IPS DF 4.7 (cell line): ENCODE data around the gene DIABLO.
"Not testable (repeated sequence)": the region's sequence is repeated elsewhere in the genome, so short reads cannot be mapped to it uniquely, and the experiment has no call there.

Experiments
- DNase-seq: peaks from one replicate; pipeline ENCODE4 v3.0.0-alpha.2; 2013; ENCODE audit warnings: low spot score; ENCODE audit errors: extremely low read depth

The DIABLO gene

DNA sequence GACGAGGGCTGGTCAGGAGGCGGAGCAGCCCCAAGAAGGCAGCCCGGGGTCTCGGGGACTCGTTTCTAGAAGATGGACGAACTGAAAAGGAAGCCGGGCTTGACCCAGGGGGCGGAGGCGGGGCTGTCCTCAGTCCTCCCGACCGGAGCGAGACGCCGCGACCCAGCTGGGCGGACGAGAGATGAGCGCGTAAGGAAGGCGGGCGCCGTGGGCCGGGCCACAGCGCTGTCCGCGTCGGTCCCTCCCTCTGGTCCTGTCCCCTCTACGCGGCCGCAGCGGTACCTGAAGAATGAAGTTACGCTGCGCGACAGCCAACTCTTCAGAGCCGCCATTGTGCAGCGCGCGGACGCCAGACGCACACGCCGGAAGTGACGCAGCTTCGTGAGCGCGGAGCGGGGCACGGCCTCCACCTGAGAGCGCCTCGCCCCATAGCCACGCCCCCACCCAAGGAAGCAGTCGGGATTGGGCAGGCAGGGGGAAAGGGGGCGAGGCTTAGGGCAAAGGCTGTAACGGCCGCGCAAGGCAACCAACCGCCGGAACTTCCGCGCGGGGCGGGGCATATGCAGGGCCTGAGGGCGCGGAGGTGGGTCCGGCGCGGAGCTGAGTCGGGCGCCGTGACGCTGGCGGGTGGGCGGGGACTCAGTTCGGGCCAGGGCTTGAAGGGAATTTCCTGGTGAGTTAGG is at the start of gene DIABLO:
DIABLO (minus strand) TSS at position 370 of the 683 bp plus-strand sequence; CDS start at position 332, 38 bp downstream.
- DNase-seq, result peak; percentile 89

DNA sequence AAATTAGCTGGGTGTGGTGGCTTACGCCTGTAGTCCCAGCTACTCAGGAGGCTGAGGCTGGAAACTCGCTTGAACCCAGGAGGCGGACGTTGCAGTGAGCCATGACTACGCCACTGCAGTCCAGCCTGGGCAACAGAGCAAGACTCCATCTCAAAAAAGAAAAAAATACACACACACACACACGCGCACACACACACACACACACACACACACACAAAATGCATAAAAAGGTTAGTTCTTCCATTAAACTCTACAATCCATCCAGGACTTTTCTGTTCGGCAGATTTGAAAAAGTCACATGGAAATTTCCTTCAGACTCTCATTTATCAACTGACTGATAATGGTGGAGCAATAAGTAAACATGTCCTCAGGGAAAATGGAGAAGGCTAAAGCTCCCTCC is 49.6 kb upstream of the DIABLO start:
- DNase-seq, result no peak

DNA sequence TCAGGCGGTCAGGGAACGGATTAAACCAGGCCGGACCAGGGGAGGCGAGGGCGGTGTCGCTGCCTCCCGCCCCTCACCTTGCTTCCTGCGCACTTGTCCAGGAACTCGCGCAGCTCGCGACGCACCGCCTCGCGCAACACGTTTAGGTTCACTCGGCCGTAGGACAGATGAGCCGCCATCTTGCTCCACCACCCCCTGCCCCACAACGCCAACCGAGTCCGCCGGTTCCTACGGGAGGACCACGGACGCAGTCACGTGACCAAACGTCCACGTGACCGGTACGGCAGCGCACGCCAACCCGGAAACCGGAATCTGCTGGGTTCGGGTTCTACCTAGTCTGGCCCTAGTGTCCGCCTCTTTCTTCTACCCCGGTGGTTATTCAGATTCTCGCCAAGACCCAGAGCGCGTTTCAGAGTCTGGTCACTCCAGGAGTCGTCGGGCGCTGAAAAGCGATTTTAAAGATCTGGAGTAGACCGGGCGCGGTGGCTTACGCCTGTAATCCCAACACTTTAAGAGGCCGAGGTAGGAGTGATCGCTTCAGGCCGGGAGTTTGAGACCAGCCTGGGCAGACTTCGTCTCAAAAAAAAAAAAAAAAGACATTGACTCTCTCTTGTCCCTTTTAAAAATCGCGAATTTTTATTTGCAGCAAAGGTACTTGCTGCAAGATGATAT is 40.5 kb upstream of the DIABLO start, which contains the start of gene VPS33A:
VPS33A (minus strand) TSS at position 265 of the 672 bp plus-strand sequence; CDS start at position 179, 86 bp downstream.
- peak; percentile 100 for DNase-seq

DNA sequence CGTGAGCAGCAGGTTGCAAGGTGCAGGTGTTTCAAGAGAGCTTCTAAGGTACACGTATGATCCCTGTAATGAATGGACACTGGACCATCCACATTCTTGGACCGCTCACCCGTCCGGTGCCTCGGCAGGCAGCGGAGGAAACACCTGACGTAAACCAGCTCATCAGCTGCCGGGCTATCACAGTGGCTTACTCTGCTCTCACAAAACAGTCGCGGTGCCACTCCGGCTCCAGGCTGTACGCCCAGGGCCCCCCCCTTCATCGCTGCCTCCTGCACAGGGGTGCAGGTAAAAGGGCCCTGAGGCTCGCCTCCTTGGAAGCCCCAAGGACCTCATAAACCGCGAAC is 40.0 kb upstream of the DIABLO start:
- DNase-seq, result no peak

DNA sequence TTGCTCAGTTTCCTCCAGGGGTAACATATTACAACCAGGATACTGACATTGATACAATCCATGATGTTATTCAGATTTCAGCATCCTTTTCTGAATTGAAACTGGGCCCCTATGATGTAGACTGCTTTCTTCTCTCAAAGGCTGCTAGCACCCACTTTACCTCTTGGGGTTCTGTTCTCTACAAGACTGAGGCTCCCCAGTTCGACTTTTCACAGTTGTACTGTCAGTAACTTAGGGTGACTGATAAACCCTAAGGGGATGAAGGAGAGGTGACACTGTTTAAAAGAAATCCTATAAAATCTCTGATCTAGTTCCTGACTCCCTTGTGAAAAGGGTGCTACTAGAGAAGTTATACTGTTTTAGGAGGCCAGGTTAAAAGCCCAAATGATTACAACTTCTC is 39.6 kb upstream of the DIABLO start:
- DNase-seq, result no peak

DNA sequence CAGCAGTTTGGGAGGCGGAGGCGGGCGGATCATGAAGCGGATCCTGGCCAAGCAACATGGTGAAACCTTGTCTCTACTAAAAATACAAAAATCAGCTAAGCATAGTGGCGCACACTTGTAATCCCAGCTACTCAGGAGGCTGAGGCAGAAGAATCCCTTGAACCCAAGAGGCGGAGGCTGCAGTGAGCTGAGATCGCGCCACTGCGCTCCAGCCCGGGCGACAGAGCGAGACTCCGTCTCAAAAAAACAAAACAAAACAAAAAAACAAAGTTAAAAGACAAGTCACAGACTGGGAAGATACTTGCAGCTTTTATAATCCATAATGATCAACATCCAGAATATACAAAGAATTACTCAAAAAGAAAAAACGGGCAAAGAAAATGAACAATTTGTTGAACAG is 34.9 kb upstream of the DIABLO start:
- not testable (repeated sequence) for DNase-seq

DNA sequence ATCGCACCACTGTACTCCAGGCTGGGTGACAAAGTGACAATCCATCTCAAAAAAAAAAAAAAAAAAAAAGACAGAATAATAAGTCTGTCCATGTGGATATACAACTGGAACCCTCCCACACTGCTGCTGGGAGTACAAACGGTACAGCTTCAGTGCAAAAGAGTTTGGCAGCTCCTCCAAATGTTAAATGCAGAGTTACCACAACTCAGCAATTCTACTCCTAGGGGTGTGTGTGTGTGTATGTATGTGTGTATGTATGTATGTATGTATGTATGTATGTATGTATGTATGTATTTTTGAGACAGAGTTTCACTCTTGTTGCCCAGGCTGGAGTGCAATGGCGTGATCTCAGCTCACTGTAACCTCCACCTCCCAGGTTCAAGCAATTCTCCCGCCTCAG is 33.1 kb upstream of the DIABLO start:
- not testable (repeated sequence) for DNase-seq

DNA sequence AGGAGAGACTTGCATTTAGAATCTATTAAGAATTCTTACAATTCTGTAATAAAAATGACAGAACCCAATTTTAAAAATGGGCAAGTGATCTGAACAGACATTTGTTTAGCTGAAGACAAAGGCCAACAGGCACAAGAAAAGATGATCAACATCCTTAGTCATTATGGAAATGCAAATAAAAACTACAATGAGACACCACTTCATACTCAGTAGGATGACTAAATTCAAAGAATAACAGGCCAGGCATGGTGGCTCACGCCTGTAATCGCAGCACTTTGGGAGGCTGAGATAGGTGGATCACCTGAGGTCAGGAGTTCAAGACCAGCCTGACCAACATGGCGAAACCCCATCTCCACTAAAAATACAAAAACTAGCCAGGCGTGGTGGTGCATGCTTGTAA is 32.6 kb upstream of the DIABLO start:
- not testable (repeated sequence) for DNase-seq

DNA sequence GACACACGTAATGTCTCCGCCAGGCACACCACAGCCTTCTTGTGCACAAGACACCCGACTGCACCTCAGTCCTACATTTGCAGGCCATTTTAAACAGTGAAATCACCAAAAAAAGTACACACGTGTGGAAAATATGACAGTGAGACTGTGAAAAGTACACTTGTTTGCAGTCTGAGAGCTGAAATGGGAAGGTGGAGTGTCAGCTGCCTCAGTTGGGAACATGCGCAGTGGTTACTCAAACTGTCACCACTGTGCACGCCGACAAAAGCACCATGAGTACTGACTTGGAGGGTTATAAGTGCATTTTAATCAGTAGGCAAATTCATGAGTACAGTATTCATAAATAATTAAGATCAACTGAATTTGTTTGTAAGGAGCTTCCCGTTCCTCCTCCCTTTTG is 24.7 kb upstream of the DIABLO start:
- DNase-seq, result no peak

DNA sequence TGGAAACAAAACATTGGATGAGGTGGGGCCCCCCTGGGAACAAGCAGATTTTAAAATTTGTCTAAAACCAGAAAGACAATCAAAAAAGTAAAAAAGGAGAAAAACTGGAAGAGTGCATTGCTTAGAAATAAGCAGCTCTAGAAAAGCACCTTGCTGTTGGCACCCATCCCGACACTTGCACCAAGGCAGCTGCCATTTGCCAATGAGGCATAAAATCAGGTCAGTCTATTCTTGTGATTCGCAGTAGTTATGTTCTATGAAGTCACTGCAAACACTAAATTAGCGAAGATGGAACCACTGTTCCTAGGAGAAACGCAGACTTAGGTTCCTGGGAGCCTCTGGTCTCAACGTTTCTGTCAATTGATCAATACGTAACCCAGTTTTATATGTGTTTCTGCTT is 24.2 kb upstream of the DIABLO start:
- no peak for DNase-seq

DNA sequence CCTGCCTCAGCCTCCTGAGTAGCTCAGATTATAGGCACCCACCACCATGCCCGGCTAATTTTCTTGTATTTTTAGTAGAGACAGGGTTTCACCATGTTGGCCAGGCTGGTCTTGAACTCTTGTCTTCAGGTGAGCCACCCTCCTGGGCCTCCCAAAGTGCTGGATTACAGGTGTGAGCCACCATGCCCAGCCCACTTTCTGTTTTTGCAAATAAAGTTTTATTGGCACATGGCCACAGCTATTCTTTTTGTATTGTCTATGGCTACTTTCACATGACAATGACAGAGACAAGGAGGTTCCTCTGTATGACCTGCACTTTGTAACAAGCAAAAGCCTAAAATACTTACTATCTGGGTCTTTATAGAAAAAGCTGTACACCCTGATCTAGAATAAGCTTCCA is 19.7 kb upstream of the DIABLO start:
- DNase-seq, result no peak

DNA sequence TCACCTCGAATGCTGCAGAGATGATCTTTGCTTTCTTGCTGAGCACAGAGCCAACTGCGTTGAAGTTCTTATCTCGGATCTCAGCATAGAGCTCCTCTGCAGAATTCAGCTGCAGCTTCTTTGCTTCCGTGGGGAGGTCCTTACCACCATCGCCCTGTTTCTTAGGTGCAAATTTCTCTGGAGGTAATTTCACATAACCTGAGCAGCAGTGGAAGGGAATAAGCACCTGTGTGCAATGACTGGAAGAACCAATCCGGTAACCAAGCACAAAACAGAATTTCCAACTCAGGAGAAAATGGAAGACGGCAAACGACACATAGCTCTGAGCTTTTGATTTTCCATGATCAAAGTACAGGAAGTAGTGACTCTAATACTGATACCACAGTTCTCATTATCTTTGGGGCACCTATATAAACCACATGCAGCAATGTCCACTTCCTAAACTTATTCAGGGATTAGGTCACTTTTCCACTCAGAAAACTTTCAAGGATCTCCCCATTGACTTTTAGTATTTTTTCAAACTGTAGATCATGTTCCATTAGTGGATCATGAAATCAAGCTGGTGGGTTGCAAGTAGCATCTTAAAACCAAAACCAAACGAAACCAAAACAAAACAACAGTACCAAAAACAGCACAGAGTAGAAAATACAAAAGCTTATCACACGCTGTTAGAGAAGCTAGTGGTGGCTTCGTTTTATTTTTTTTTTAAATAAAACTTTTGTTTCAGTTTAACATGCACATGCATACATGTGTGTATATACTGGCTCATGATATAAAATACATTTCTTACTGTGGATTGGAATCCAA is 18.9 kb upstream of the DIABLO start:
- DNase-seq, result no peak

DNA sequence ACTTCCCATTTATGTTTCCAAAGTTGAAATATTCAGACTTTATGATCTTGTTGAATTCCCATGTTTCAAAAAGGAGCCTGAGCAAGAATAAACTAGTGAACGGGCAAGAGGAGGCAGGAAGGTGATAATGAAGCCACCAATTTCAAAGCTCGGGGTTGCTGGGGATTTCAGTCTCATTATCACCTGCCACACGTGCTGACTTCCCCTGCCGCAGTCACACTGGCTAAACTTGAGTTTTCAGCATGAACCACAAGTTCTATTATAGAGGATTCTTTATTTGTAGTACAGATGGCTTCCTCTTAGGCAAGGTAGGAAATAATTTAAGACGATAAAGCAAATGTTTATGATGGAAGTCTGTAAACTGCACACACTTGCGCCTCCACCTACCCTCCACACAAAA is 18.1 kb upstream of the DIABLO start:
- DNase-seq, result no peak

DNA sequence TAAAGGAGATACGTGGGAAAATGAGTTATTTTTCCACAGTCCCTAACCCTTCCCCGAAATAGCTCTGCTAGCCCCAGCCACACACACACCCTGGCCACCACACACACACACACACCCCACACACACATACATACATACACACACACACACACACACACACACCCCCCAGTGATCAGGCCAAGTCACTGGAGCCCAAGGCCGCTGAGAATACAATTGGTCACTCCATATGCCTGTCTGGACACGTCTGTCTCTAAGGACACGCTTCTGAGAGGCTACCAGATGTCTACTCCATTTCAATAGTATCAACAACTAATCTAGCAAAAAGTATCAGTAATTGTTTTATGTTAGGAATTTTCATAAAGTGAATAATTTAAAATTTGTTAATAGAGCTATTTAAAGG is 13.0 kb upstream of the DIABLO start:
- DNase-seq, result no peak

DNA sequence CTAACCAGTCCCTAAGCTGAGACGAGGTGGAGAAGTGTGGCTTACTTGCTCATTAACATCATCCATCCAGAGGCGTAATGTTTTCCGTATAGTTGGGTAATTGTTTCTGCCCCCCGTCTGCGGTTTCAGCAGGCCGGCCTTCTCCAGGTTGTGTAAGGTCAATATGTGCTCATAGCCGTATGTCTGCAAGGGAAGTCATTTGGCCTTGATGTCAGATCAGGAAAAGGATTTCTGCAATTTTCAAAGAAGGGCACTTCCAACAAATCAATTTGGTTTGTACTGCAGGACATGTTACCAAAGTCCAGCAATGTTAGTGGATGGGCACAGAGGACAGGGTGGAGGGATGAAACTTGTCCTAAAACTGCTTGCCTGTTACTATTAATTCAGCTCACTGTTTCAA is 9.9 kb upstream of the DIABLO start:
- no peak for DNase-seq

DNA sequence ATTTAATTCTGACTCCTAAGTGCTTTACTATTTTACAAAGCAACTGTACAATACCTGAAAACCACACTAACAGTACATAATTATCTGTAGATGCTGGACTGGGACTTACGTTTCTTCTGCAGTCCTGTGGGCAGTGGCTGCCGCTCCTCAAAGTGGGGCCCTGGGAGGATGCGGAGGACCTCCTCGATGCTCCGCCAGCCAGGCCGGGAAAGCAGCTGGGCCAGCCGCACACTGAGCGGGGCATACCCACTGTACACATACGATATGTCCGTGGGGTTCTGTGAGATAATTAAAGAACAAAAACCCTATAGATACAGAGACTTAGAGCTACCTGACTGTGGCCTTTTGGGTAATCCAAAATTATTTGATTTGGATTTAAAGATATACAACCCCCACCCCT is 6.8 kb upstream of the DIABLO start:
- no peak for DNase-seq

DNA sequence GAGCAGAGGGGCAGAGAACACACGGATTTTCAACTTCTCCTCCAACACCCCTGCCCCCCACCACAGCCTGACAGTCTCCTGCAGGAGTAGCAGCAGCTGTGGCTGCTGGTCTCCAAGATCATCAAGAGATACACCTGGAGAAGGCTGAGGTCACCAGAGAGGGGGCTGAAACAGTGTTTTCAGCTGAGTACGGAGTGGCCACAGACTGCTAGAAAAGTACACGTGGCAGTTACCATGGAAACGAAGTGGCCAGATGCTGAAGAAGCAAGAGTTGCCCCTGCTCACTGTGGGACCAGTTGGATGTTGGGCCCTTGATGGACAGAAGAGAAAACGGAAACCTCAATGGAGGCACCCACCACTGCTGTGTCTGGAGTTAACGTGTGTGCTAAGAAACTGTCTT is 4.9 kb upstream of the DIABLO start:
- no peak for DNase-seq

DNA sequence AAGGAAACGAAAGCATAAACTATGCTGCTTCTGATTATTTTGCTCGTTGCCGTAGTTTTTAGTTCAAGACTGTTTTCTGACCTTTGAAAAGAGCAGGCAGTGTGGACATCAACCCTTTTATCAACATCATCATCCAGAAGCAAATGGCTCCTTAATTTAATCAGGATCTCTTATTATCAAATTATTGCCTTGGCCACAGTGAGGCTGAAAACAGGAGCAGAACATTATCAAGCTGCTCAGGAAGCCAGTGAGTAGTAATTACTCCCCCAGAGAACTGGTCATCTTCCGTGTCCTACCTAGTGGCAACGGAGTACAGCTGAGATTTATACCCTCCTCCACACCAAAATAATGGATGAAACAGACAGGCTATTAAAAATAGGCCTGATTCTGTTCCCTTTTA is 2.2 kb upstream of the DIABLO start:
- no peak for DNase-seq

DNA sequence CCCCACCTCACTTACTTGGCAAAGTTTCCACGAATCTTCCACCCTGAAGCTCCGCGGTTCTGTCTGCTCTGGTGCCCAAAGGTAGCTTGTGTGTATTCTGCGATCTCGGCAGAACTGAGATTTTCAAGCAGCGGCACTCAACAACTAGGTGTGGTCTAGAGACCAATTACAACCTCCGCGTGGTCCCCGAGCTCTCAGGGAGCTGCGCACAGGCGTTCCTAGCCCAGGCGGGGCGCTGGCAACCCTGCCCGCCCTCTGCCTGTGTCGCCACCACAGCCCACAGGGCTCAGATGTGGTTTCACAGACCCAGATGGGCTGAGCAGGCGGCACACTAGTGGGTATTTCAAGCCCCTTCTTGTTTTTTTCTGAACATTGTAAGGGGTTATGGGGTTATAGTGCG is 1.5 kb upstream of the DIABLO start:
- no peak for DNase-seq

DNA sequence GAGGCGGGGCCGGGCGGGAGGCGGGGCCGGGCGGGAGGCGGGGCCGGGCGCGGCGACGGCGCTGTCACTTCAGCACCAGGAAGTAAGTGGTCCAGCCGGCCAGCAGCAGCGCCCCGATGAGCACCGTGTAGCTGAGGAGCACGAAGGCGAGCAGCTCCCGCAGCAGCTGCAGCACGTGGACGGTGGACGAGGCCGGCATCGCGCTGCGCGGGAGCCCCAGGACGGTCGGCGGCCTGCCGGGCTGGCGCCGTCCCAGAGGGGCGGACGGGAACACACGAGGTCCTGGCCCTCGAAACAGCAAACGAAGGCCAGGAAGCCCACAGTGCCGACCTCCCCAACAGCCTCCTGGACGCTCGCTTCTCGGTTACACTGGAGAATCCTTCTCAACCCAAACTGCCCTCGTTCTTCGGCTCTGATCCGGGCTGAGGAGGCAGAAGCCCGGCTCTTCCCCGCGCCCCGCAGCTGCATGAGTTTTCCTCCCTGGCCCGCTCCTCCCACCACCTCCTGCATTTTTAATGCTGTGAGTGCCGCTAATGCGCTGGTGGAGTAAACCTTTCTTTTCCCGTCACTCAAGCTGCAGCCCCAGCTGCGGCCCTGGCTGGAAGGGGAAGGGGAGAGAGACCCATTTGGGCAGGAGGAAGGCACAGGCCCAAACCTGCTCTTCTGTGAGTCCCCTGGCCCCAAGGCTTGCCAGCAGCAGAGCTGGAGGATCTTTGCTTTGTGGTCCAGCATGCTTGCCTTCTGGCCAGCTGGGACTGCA is 694 bp upstream of the DIABLO start:
- DNase-seq, result no peak

DNA sequence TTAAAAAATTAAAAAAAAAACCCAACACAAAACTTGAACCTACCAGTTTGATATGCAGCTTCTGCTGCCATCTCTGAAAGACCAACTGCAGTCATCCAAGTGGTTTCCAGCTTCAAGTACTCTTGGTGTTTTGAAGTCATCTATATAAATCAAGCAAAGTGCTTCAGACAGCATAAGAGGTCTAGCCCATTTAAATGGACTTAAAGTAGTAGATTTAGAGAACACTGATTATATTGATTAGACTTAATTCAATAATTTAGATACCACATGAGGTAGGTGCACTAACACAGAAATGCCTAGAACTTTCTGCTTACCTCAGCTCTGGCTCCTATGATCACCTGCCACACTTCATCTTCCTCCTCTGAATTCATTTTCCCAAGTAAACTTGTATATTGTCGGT is 9.4 kb downstream of the DIABLO start:
- DNase-seq, result no peak

DNA sequence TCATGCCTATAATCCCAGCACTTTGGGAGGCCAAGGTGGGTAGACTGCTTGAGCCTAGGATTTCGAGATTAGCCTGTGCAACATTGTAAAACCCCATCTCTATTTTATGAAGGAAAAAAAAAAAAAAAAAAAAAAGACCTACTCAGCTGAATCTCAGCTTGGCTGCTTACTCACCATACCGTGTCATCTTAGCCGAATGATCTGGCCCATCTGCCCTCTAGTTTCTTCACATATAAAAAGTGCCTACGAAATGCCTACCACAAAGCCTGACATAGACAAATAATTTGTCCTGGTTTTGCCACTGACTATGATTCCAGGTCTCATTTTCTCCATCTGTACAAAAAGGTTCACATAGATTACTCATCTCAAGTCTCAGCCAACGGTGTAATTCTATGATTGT is 10.1 kb downstream of the DIABLO start:
- no peak for DNase-seq
